ENCODE measurements around the gene CD28.
"Not testable (repeated sequence)": the region's sequence is repeated elsewhere in the genome, so short reads cannot be mapped to it uniquely, and the experiment has no call there.

The CD28 gene

GRCh38 chr2:203785391-203786110 is 79.1 kb downstream of the CD28 start:
- not testable (repeated sequence) for H3K27ac ChIP-seq (ENCODE audit: low read depth, low read length, severe bottlenecking); H3K9me3 ChIP-seq (ENCODE audit: control insufficient read depth, low read length); H3K4me1 ChIP-seq (ENCODE audit: control insufficient read depth, insufficient read depth, low read length, poor library complexity, severe bottlenecking); H3K36me3 ChIP-seq (ENCODE audit: control insufficient read depth, insufficient read depth, low read length); H3K4me3 ChIP-seq (ENCODE audit: extremely low read depth, insufficient read depth, low read length, poor library complexity, severe bottlenecking)
- 97 to 98% methylated on average over 20 to 24 of the region's 43 CpGs for WGBS, 2 experiments (ENCODE audit: insufficient coverage in 2 of 2)

GRCh38 chr2:203786549-203787351 is 80.3 kb downstream of the CD28 start:
- H3K36me3 ChIP-seq (ENCODE audit: control insufficient read depth, insufficient read depth, low read length): no peaks in the 10 kb centered on the region
- no peak overlapping the region for H3K4me3 ChIP-seq (ENCODE audit: extremely low read depth, insufficient read depth, low read length, poor library complexity, severe bottlenecking)
- no peaks in the 10 kb centered on the region for H3K9me3 ChIP-seq (ENCODE audit: control insufficient read depth, low read length)
- H3K27ac ChIP-seq (ENCODE audit: low read depth, low read length, severe bottlenecking): peak overlapping the region; percentile 41
- H3K4me1 ChIP-seq (ENCODE audit: control insufficient read depth, insufficient read depth, low read length, poor library complexity, severe bottlenecking): peaks cover 8% of the 10 kb centered on the region
- 80 to 87% methylated on average over 1 to 3 of the region's 6 CpGs for WGBS, 2 experiments (ENCODE audit: insufficient coverage in 2 of 2)

- Histone ChIP-seq H3K36me3 (ENCODE audit: control insufficient read depth, insufficient read depth, low read length) (no peaks in the 10 kb centered on the region), H3K27ac (ENCODE audit: low read depth, low read length, severe bottlenecking) (no peak overlapping the region), H3K9me3 (ENCODE audit: control insufficient read depth, low read length) (no peaks in the 10 kb centered on the region), H3K4me1 (ENCODE audit: control insufficient read depth, insufficient read depth, low read length, poor library complexity, severe bottlenecking) (peaks cover 8% of the 10 kb centered on the region), H3K4me3 (ENCODE audit: extremely low read depth, insufficient read depth, low read length, poor library complexity, severe bottlenecking) (no peak overlapping the region)
- 86% methylated on average over 1 of the region's 2 CpGs; no CpG with 5 or more reads in 1 of the 2 experiments for WGBS, 2 experiments (ENCODE audit: insufficient coverage in 2 of 2)
Measured at GRCh38 chr2:203787979-203788378, 81.5 kb downstream of the CD28 start.

Data from mesodermal cell (in vitro differentiated cells).